ENCODE data around the gene FNDC3B.

- TF ChIP-seq POLR2AphosphoS5 (IDR thresholded peaks at IDR 0.05) (no peak), POLR2A (IDR thresholded peaks at IDR 0.05) (no peak), CTCF (IDR thresholded peaks at IDR 0.05 in 8 of 11, conservative IDR thresholded peaks at IDR 0.05 in 3 of 11) (no peak)
Measured at GRCh38 chr3:172071780-172072330, 32.5 kb downstream of the FNDC3B start.
